C4-2B (cell line): ENCODE results near the gene LGALS7.
"Not testable (repeated sequence)": the region's sequence is repeated elsewhere in the genome, so short reads cannot be mapped to it uniquely, and the experiment has no call there.

ENCODE experiments used
- H3K27ac ChIP-seq: fragments of 450-650 bp; 2 replicates; pipeline ENCODE4 v1.5.1; 2017
- CTCF ChIP-seq: fragments of 450-650 bp; conservative IDR thresholded peaks from 2 replicates; pipeline ENCODE4 v1.5.1; 2017; ENCODE audit warnings: mild to moderate bottlenecking
- ZFX ChIP-seq: fragments of 450-650 bp; IDR thresholded peaks from 2 replicates; pipeline ENCODE4 v1.6.1; 2017

The LGALS7 gene

GRCh38 chr19:38784224-38784623 is 10.9 kb upstream of the LGALS7 start:
- no peak overlapping the region for H3K27ac ChIP-seq
- no peak for TF ChIP-seq CTCF
- TF ChIP-seq ZFX: no peak

GRCh38 chr19:38782212-38782611 is 8.9 kb upstream of the LGALS7 start:
- not testable (repeated sequence) for H3K27ac ChIP-seq

- TF ChIP-seq ZFX (no peak), CTCF (no peak)
- H3K27ac ChIP-seq: no peak overlapping the region
Observed at GRCh38 chr19:38781058-38781457, 7.7 kb upstream of the LGALS7 start.

- no peak overlapping the region for H3K27ac ChIP-seq
- TF ChIP-seq ZFX: no peak
- no peak for TF ChIP-seq CTCF
Observed at GRCh38 chr19:38780443-38780842, 7.1 kb upstream of the LGALS7 start.

GRCh38 chr19:38778733-38779132 is 5.4 kb upstream of the LGALS7 start:
- TF ChIP-seq CTCF (no peak), ZFX (no peak)
- no peak overlapping the region for H3K27ac ChIP-seq

- TF ChIP-seq ZFX: no peak
- H3K27ac ChIP-seq: no peak overlapping the region
Observed at GRCh38 chr19:38774181-38774950, 1.0 kb upstream of the LGALS7 start.

GRCh38 chr19:38771569-38771968 is 1.7 kb downstream of the LGALS7 start:
- H3K27ac ChIP-seq: not testable (repeated sequence)

GRCh38 chr19:38770949-38771275 is 2.4 kb downstream of the LGALS7 start:
- H3K27ac ChIP-seq: not testable (repeated sequence)

- not testable (repeated sequence) for H3K27ac ChIP-seq
Observed at GRCh38 chr19:38770228-38770948, 2.9 kb downstream of the LGALS7 start.

GRCh38 chr19:38769635-38770211 is 3.6 kb downstream of the LGALS7 start:
- TF ChIP-seq ZFX (no peak), CTCF (peak; percentile 78)
- H3K27ac ChIP-seq: no peak overlapping the region
